Measurements from ENCODE around the gene TMEM119.
"Not testable (repeated sequence)": the region's sequence is repeated elsewhere in the genome, so short reads cannot be mapped to it uniquely, and the experiment has no call there.

The TMEM119 gene

DNA sequence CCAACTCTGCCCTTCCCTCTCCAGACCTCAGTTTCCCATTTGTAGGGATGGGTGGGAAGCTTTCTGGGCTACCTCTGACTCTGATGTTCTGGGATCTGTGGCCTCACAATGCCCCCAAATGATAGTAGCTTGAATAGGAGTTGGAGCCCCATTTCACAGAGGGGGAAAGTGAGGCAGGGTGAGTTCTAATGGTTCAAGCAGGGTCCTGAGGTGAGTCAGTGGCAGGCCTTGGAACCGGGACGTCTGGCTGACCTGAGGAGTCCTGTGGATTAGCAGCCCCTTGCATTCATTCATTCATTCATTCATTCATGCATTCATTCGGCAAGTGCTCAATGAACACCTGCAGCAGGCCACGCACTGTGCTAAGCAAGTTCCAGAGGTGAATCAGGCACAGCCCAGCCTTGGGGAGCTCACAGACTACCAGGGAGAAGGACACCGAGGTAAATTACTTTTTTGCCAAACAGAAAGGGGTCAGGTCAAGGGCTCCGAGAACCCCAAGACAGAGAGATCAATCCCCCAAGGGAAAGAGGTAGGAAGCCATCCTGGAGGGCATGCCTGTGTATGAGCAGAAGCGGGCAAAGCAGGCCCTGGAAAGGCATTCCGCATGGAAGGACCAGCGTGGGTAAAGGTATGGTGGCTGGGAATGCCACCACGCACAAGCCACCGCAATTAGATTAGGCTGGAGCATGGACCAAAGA, 818 bp upstream of the TMEM119 start:
- no peak for DNase-seq

DNA sequence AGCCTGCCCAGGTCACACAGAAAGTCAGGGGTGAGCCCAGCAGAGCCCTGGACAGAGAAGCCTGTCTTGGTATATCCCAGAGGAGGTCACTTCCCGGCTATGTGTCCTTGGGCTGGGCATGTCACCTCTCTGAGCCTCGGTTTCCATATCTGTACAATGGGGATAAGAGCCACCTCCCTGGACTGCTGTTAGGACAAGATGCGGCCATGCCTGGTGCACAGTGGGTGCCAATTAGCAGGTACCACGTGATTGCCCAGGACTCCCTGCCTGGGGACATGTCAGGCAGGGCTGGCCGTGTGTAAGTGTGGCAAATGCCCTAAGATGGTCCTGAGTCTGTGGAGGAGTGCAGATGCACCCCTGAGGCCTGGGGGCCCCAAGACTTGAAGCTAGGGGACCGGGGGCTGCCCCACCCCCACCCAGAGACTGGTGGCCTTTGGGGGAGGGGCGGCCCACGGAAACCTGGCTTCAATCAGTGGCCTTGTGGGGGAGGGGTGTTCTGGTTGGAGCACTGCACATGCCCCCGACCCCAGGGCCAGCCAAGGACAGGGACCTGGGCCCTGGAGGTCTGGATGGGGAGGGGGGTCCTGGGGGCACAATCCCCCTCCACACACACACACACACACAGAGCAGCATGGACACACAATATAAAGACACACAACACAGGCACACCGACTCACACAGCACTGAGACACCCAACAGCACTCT, 878 bp downstream of the TMEM119 start:
- DNase-seq = no peak

DNA sequence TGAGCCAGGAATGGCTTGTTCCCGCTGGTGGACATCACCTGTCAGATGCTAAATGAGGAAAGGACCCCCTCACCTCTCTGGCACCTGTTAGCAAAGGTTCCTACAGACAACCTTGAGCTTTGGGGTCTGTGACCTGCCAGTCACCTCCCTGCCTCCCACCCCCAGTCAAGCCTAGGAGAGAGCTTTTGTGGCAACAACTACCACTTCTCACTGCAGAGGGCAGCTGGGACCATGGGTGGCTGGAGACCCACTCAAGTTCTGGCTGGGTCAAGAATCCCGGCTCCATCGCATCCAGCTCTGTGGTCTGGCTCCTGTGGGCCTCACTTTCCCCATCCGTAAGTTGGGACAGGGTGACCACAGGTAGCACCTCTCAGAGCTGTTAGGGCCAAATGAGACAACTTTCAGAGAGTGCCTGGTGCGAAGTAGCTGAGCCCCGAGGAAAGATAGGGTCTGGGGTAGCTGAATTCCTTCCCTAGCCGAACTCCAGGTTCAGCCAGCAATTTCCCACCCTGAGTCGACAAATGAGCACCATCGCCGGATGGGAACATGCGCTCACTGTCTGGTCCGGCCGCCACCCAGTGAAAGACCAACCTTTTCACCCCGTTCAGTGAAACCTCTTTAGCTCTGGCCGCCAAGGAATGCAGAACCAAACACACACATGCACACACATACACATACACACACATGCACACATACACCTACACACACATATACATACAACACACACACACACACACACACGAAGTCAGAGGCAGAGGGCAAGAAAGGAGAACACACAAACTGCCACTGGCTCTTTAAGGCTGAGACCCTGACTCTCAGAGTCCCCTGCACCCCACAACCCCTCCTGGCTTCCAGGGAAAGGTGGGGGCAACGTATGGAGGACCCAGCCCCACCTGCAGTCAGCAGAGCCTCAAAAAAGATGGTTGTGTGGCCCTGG, 1.9 kb downstream of the TMEM119 start:
- DNase-seq = no peak

DNA sequence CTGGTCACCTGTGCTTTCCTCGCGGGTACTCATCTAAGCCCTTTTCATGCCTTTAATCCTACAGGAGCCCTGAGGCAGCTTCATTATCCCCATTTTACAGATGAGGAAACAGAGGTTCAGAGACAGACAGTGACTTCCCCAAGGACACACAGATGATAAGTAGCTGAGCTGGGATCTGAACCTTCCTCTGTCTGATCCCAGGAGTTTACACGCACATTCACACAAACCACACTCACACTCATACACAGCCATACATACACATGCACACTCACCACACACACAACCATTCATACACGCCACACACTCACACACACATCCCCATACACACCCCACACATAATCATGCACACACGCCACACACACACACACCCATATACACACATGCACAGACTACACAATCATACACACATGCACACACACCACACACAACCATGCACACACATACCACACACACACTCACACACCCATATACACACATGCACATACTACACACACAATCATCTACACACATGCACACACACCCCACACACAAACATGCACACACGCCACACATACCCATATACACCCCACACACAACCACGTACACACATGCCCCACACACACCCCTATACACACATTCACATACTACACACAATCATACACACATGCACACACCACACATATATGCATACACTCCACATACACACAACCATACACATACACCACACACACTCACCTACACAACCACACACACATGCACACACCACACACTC, 2.7 kb downstream of the TMEM119 start:
- DNase-seq = no peak

DNA sequence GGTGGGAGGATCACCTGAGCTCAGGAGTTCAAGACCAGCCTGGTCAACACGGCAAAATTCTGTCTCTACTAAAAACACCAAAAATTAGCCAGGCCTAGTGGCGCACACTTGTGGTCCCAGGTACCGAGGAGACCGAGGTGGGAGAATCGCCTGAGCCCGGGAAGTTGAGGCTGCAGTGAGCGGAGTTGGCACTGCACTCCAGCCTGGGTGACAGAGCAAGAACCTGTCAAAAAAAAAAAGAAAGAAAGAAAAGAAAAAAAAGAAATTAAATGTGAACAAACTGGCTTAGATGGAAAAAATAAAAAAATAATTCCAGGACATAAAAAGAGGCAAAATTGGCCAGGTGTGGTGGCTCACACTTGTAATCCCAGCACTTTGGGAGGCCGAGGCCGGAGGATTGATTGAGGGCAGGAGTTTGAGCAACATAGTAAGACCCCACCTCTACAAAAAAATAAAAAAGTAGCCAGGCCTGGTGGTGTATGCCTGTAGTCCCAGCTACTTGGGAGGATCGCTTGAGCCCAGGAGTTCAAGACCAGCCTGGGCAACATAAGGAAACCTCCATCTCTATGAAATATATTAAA, 3.5 kb downstream of the TMEM119 start:
- DNase-seq = no peak

DNA sequence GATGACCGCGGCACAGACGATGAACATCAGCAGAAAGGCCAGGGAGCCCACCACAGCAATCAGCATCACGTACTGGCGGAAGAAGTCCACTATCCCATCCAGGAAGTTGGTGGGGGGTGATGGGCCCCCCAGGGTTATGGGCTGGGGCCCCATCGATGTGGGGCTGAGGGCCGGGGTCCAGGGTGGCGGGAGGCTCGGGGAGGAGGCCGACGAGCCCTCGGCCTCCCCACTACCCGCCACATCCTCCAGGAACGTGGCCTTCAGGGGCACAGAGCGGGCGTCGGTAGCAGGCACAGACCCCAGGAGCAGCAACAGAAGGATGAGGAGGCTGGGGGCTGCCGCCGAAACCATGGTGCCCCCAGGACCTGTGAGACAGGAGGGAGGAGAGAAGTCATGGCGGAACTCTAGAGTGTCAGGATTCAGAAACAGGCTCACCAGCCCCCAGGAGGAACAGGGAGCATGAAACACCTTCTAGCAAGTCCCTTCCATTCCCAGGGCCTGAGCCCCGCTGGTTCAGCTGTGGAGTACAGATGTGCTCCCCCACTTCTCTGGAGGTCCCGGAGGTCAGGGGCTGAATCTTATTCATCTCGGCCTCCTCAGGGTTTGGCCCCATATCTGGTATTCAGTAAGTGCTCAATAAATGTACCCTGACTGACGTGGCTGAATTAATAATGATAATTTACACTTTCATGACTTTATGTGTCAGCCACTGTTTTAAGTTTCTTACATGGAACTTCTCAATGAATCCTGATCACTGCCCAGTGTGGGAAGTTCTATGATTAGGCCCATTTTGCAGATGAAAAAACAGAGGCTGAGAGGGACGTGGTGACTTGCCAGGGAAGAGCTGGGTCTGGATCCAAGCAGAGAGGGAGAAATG, 5.6 kb downstream of the TMEM119 start:
- no peak for DNase-seq

DNA sequence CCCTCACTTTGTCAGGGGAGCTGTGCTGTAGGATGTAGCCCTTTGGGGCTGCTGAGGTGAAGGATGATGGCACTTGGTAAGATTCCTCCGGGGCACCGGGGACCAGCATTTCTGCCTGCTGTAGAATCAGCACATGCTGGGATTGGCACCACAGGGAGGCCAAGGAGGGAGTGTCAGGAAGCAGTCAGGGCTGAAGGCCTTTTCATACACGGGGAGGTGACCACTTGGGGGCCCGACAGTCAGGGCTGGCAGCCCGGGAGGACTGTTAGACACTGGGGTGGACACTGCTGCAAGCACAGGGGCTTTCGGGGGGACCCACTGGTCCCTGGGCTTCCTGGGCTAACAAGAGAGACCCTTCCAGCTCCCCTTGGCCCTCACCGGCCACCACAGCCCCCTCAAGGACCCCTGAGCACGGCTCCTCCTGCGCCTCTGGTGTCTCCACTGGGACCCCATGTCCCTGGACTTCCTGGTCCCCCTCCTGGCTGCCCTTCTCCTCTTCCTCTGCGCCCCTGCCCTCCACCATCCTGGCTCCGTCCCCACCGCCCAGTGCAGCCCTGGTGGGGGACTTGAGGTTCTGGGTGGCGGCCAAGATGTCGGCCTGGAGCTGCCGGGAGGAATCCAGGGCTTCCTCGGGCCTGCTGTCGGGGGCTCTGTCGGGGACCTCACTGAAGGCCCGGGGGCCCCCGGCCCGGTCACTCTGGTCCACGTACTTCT, 6.5 kb downstream of the TMEM119 start:
- no peak for DNase-seq

DNA sequence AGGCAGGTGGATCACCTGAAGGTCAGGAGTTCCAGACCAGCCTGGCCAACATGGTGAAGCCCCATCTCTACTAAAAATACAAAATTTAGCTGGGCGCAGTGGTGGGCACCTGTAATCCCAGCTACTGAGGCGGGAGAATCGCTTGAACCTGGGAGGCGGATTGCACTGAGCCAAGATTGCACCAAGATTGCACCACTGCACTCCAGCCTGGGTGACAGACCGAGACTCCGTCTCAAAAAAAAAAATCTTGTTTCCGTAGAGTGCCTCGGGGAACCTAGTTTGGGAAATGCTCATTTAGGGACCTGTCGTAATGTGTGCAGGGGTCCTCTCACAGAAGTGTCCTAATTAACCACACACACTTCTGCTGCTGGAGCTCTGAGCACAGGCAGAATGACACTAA, 7.4 kb downstream of the TMEM119 start:
- DNase-seq = not testable (repeated sequence)

DNA sequence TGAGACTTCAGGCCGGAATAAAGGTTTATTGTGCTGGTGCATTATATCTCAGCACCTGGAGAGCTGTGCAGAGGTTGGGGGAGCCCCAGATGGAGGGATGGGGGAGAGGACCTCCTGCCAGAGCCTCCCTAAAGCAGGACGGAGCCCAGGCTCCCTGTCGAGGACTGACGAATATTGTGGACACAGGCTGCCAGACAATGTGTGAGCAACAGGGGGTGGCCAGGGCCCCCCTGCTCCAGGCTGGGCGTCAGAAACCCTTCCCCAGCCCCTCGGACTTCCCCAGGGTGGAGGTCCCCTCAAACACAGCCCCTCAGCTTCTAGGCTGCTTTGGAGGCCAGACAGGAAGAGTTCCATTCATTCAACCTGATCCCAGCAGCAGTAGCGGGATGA, 8.0 kb downstream of the TMEM119 start:
- DNase-seq = no peak

DNA sequence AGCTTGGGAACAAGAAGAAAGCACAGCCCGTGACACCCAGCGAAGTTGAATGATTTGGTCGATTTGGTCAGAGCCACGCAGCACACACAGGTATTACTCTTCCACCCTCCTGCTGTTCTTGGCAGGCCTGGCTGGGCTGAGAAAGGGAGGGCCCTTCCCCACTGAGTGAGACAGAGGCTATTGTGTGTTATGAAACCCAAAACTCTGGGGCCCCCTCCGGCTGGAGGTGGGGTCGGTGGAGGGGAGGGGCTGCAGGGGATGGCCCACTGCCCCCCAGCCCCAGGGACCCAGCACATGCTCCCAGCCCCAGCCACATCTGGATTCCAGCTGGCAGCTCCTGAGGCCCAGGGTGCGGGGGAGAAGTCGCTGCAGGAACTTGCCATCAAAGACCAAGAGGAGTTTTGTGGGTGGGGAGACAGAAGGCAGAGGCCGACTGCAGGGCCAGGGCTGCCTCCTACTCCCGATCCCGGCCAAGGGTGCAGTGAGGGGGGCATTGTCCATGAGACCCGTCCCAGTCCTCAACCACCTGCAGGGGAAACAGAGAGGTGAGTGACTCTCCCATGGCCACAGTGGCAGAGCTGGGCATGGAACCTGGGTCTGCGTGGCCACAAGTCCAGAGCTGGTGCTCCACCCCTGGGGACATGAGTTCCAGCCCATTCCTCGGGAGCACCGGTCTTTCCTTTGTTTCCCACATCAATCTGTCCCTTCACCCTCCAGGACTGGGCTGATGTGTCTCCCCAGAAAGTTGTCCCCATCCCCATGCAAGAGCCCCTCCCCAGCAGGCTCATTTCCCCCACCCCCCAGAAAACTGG, 8.7 kb downstream of the TMEM119 start:
- DNase-seq = no peak

DNA sequence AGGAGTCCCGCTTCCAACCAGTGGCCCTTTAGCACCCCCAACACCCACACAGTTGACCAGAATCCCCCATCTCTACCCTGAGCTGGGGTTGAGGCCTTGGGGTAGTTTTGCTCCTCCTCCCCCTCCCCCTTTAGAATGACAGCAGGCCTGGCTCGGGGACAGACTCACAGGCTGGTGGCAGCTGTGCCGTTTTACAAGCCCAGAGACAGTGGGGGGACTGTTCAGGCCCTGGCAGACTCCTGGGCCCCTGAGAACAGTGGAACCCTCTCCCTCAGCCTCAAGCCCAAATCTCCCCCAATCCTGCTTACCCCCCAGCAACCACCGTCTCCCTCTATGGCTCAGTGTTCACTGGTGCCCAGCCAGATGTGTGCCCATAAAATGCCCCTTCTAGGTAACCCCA, 10.1 kb downstream of the TMEM119 start:
- no peak for DNase-seq

DNA sequence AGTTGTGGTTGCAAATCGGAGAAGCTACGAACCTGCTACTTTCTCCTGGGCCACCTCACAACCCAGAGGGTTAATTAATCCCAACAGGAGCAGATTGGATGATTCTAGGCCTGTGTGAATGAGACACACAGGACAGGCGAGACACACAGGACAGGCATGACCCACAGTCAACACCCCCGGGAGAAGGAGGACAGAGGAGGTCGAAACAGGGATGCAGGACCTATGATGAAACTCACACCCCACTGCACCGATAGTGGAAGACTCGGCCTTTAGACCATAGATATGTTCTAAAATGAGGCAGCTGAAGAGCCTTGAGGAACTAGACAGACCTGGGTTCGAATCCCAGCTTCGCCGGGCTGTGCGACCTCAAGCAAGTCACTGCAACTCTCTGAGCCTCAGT, 11.6 kb downstream of the TMEM119 start:
- no peak for DNase-seq

DNA sequence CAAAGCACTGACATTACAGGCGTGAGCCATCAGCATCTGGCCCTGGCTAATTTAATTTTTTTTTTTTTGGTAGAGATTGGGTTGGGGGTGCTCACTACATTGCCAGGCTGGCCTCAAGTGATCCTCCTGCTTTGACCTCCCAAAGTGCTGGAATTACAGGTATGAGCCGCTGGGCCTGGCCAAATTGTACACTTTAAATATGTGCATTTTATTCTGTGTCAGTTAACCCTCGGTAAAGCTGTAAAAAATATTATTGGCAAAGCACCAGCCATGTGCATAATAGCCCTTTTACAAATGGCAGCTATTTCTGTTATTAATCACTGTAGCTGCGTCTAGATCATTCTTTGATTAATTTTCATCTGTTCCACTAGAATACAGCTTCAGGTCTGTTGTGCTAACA, 12.0 kb downstream of the TMEM119 start:
- no peak for DNase-seq

DNA sequence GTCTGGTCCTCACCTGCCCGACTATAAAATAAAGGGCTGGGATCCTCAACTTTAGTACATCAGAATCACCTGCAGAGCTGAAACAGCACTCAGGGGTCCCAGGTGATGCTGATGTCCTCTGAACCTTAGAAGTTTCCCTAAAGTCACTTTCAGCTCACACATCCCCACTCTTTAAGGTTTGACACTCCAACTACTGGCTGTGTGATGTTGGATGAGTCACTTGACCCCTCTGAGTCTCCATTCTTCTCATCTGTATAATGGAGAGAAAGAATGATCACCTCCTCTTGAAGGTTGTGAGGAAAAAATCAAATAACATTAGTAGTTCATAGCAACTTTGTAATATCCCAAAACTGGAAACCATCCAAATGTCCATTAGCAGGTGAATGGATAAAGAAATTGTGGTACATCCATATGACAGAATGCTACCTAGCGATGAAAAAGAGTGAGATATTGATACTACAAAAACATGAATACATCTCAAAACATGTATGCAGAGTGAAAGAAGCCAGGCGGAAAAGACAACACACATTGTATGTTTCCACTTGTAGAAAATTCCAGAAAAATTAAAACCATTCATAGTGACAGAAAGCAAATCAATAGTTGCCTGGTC, 13.3 kb downstream of the TMEM119 start:
- DNase-seq = no peak

DNA sequence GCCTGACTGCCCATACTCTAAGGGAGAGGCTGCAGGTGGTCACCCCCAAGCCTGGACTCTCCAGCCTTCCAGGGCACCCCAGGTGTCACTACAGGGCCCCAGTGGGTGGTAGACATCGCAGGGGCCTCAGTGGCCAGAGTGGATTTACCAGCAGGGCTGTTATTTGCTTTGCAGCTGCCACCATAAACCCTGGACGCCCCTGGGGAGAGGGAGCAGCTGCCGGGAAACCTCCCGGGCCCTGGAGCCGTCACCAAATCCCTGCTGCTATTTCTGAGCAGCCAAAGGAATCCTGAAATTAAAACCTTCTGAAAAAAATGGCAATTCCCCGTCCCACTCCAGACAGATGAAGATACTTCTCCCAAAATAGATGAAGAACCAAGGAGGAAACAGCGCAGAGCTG, 13.9 kb downstream of the TMEM119 start:
- no peak for DNase-seq

DNA sequence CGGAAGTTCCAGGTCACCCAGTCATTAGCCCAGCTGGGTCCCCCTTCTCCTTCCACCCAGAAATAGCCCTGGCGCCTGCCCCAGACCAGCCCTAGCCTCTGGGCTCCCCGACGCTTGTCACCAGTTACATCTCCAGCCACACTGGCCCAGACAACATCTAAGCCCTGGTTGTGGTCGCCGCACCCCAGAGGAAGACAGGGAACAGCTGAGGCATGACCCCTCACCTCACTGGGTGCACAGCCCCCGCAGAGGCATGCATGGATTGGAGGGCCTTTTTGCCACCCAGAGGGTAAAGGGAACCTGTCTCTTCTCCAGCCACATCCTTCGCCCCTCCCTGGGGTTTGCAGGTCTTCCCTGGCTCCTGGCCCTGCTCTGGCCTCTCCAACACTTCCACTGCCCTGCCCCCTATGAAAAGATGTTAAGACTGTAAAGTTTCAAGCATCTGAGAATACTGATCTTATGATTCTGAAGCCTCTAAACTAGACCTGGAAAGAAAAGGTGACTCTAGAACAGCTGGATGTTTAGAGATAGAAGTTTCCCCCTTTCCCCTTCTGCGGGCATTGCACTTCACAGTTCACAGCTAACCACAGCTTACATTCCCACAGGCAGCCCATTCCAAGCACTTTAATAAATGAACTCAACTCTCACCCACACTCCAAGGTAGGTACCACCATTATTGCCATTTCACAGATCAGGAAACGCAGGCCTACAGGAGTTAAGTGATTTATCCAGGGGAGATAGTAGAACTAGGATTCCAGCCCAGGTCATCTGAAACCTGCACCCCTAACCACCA, 14.7 kb downstream of the TMEM119 start:
- no peak for DNase-seq

DNA sequence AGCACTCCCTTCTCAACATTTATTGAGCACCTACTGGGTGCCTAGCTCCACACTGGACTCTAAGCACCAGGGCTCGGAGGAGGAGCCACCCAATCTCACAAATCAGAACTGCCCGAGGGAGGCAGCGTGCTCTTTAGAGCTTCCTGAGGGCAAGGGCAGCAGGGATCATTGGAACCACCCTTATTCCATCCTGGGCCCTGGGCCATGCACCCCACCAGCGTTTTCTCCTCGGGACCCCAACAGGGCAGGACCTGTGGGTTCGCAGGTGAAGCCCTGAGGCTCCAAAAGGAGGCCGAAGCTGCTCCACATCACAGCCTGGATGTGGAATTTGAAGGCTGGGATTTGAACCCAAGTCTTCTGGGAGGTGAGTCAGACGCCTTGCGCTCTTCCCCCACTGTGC, 15.4 kb downstream of the TMEM119 start:
- DNase-seq = no peak
